Neutrophil (primary cell): ENCODE measurements around the gene YARS2.
"Not testable (repeated sequence)": the region's sequence is repeated elsewhere in the genome, so short reads cannot be mapped to it uniquely, and the experiment has no call there.

ENCODE experiments used
- H3K27ac ChIP-seq: fragments of 200-600 bp; sonication (generic); 2 replicates; pipeline ENCODE4 v1.5.1; 2016; ENCODE audit warnings: mild to moderate bottlenecking, moderate library complexity
- H3K27me3 ChIP-seq: fragments of 200-600 bp; sonication (generic); 2 replicates; pipeline ENCODE4 v1.6.0; 2016; ENCODE audit warnings: mild to moderate bottlenecking
- H3K36me3 ChIP-seq: fragments of 200-600 bp; sonication (generic); 2 replicates; pipeline ENCODE4 v1.5.1; 2017
- H3K4me1 ChIP-seq, 2 experiments: fragments of 200-600 bp in 1 of 2; sonication (generic) in 1 of 2; 1 replicate in 1 of 2; 2 replicates in 1 of 2; pipeline versions ENCODE4 v1.5.1 to v1.6.1; 2013 to 2016; ENCODE audit warnings: low read depth in 1 of 2, low read length in 1 of 2, mild to moderate bottlenecking in 1 of 2, moderate library complexity in 1 of 2; ENCODE audit not compliant: control insufficient read depth in 1 of 2, insufficient read depth in 1 of 2
- H3K4me3 ChIP-seq, 2 experiments: fragments of 200-600 bp in 1 of 2; sonication (generic) in 1 of 2; 1 replicate in 1 of 2; 2 replicates in 1 of 2; pipeline ENCODE4 v1.5.1; 2013 to 2016; ENCODE audit warnings: low read depth in 1 of 2, low read length in 1 of 2, mild to moderate bottlenecking in 1 of 2, moderate library complexity in 1 of 2
- H3K9me3 ChIP-seq: fragments of 200-600 bp; sonication (generic); 2 replicates; pipeline ENCODE4 v1.5.1; 2016
- CTCF ChIP-seq: fragments of 200-600 bp; sonication (generic); IDR thresholded peaks from 2 replicates; pipeline ENCODE4 v1.5.1; 2016; ENCODE audit warnings: antibody characterized with exemption

Gene YARS2

GRCh38 chr12:32734952-32735351 lies 20.7 kb downstream of the YARS2 start:
- Histone ChIP-seq H3K27ac (no peak overlapping the region), H3K9me3 (no peaks in the 10 kb centered on the region), H3K4me3 (no peak overlapping the region), H3K36me3 (peaks cover 74% of the 10 kb centered on the region), H3K27me3 (no peaks in the 10 kb centered on the region), H3K4me1 (no peaks in the 10 kb centered on the region)
- TF ChIP-seq CTCF: no peak

- peaks cover 56% of the 10 kb centered on the region for H3K36me3 ChIP-seq
Measured at GRCh38 chr12:32727237-32727636, 28.5 kb downstream of the YARS2 start.

GRCh38 chr12:32726286-32726685 lies 29.4 kb downstream of the YARS2 start:
- Histone ChIP-seq H3K4me1 (no peaks in the 10 kb centered on the region), H3K9me3 (no peaks in the 10 kb centered on the region), H3K27ac (no peak overlapping the region), H3K4me3 (no peak overlapping the region), H3K27me3 (no peaks in the 10 kb centered on the region), H3K36me3 (peaks cover 56% of the 10 kb centered on the region)
- TF ChIP-seq CTCF: no peak

More at GRCh38 chr12:32727237-32727636, 28.5 kb downstream of the YARS2 start:
- Histone ChIP-seq H3K27me3 (no peaks in the 10 kb centered on the region), H3K9me3 (no peaks in the 10 kb centered on the region), H3K4me1 (no peaks in the 10 kb centered on the region), H3K27ac (no peak overlapping the region), H3K4me3 (no peak overlapping the region)
- no peak for TF ChIP-seq CTCF

GRCh38 chr12:32725308-32725707 lies 30.4 kb downstream of the YARS2 start:
- not testable (repeated sequence) for H3K27ac ChIP-seq, H3K9me3 ChIP-seq, H3K4me1 ChIP-seq, H3K4me3 ChIP-seq, H3K27me3 ChIP-seq
- H3K36me3 ChIP-seq: peaks cover 57% of the 10 kb centered on the region

GRCh38 chr12:32718926-32719325 lies 36.8 kb downstream of the YARS2 start:
- no peak overlapping the region for H3K4me3 ChIP-seq
- no peaks in the 10 kb centered on the region for H3K27me3 ChIP-seq
- no peak overlapping the region for H3K27ac ChIP-seq
- no peak for TF ChIP-seq CTCF
- no peaks in the 10 kb centered on the region for H3K9me3 ChIP-seq
- no peaks in the 10 kb centered on the region for H3K4me1 ChIP-seq
- peaks cover 41% of the 10 kb centered on the region for H3K36me3 ChIP-seq

- H3K27me3 ChIP-seq: no peaks in the 10 kb centered on the region
- no peaks in the 10 kb centered on the region for H3K4me1 ChIP-seq
- no peak for TF ChIP-seq CTCF
- no peaks in the 10 kb centered on the region for H3K9me3 ChIP-seq
- H3K4me3 ChIP-seq: no peak overlapping the region
- peaks cover 44% of the 10 kb centered on the region for H3K36me3 ChIP-seq
- H3K27ac ChIP-seq: no peak overlapping the region
Measured at GRCh38 chr12:32714772-32715171, 40.9 kb downstream of the YARS2 start.
